ENCODE measurements around the gene PXK.

GRCh38 chr3:58414538-58415197, 82.0 kb downstream of the PXK start:
- TF ChIP-seq CTCF (IDR thresholded peaks at IDR 0.05) (peak; percentile 50 to 87 (median 80)), POLR2A (IDR thresholded peaks at IDR 0.05) (no peak), EP300 (IDR thresholded peaks at IDR 0.05) (no peak), POLR2AphosphoS5 (IDR thresholded peaks at IDR 0.05) (no peak)
